Endodermal cell (in vitro differentiated cells): ENCODE measurements around the gene P2RY11. TPM values are rescaled to one million over a fixed set of nuclear protein-coding genes. Genes with fewer than 3 reads are reported as not detected.

Experiments
- DNase-seq: peaks from one replicate; pipeline ENCODE4 v3.0.0-alpha.2; 2017
- H3K27ac ChIP-seq: 2 replicates; pipeline ENCODE4 v1.5.1; 2013; ENCODE audit warnings: mild to moderate bottlenecking, low read depth, low read length, moderate library complexity
- H3K27me3 ChIP-seq: 2 replicates; pipeline ENCODE4 v1.6.1; 2013; ENCODE audit warnings: mild to moderate bottlenecking, low read length, moderate library complexity; ENCODE audit not compliant: insufficient read depth, control insufficient read depth, poor library complexity, severe bottlenecking
- H3K36me3 ChIP-seq: 2 replicates; pipeline ENCODE4 v1.7.0; 2013; ENCODE audit warnings: mild to moderate bottlenecking, low read length, moderate library complexity; ENCODE audit not compliant: control insufficient read depth, insufficient read depth
- H3K4me1 ChIP-seq: one replicate; pipeline ENCODE4 v1.7.0; 2013; ENCODE audit warnings: low read length; ENCODE audit not compliant: control insufficient read depth, insufficient read depth
- H3K4me3 ChIP-seq: 2 replicates; pipeline ENCODE4 v1.5.1; 2013; ENCODE audit warnings: mild to moderate bottlenecking, low read length, moderate library complexity
- H3K9ac ChIP-seq: 2 replicates; pipeline ENCODE4 v1.6.1; 2013; ENCODE audit warnings: mild to moderate bottlenecking, low read length, moderate library complexity; ENCODE audit not compliant: poor library complexity, severe bottlenecking; ENCODE audit errors: extremely low read depth
- H3K9me3 ChIP-seq: 2 replicates; pipeline ENCODE4 v1.6.1; 2013; ENCODE audit warnings: mild to moderate bottlenecking, low read length, moderate library complexity; ENCODE audit not compliant: control insufficient read depth
- H3K27ac Mint-ChIP-seq: 2 replicates; pipeline ENCODE4 v1.8.0; 2020; ENCODE audit warnings: mixed read lengths
- H3K27me3 Mint-ChIP-seq: 2 replicates; pipeline ENCODE4 v1.8.0; 2021; ENCODE audit warnings: mild to moderate bottlenecking, mixed read lengths; ENCODE audit not compliant: insufficient read depth
- H3K36me3 Mint-ChIP-seq: 2 replicates; pipeline ENCODE4 v1.8.0; 2020; ENCODE audit warnings: low read depth, mixed read lengths
- H3K4me1 Mint-ChIP-seq: 2 replicates; pipeline ENCODE4 v1.8.0; 2020; ENCODE audit warnings: mixed read lengths
- H3K4me3 Mint-ChIP-seq: 2 replicates; pipeline ENCODE4 v1.8.0; 2020; ENCODE audit warnings: mild to moderate bottlenecking, moderate library complexity, mixed read lengths
- H3K9me3 Mint-ChIP-seq: 2 replicates; pipeline ENCODE4 v1.8.0; 2020; ENCODE audit warnings: mild to moderate bottlenecking, mixed read lengths
- WGBS, 2 experiments: methylation state at CpG; one replicate each; pipeline versions ENCODE4 v1.1.5 to v1.1.7; 2013; ENCODE audit warnings: missing lambda C conversion rate in 2 of 2, mixed read lengths in 1 of 2; ENCODE audit not compliant: insufficient coverage in 1 of 2, insufficient read length in 1 of 2; 5-methylcytosine and 5-hydroxymethylcytosine counted together
- total RNA-seq, 2 donors: library from RNA; stranded (reverse); fragmentation: NEBNext Ultra II Directional in 1 of 2; extraction: Animal tissue kit (Norgen Biotek cat#: 25700) in 1 of 2; gene quantifications; 2 replicates in 1 of 2; 3 replicates in 1 of 2; pipeline ENCODE4 v1.2.1, GENCODE V29; 2021
- TF ChIP-seq, protein P1 (sequence below): fragments of 200-600 bp; sonication (generic); conservative IDR thresholded peaks from 2 replicates; pipeline ENCODE4 v1.5.0; 2021; ENCODE audit warnings: antibody characterized with exemption, mild to moderate bottlenecking

P2RY11 gene
- total RNA-seq, 2 donors from 2014 or later: 9.0 to 14.8 TPM

DNA sequence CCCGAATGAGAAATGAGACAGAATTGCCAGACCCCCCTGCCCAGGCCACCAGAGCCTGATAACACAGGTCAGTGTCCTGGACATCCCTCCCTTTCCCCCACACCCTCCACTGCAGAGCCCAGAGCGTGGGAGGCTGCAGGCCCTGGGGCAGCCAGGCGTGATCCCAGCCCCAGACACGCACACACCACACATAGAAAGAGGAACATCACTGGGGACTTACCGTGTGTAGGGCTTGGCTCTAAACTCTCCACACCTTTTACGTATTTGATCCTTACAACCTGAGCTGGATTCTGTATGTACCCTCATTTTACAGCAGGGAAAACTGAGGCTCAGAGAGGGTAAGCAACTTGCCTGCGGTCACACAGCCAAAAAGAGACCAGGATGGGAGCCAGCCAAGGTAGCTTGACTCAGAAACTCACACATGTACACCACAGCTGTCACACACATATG lies 8.7 kb upstream of the P2RY11 start:
- Histone ChIP-seq H3K9me3 (no peaks in the 10 kb centered on the region), H3K36me3 (peaks cover 7% of the 10 kb centered on the region), H3K4me3 (no peak overlapping the region), H3K4me1 (peaks cover 3% of the 10 kb centered on the region), H3K27ac (no peak overlapping the region), H3K27me3 (no peaks in the 10 kb centered on the region), H3K9ac (no peak overlapping the region)
- DNase-seq: no peak
- Mint-ChIP-seq H3K4me1 (peaks cover 7% of the 10 kb centered on the region), H3K4me3 (no peak overlapping the region), H3K27ac (no peak overlapping the region), H3K36me3 (peaks cover 12% of the 10 kb centered on the region), H3K9me3 (no peaks in the 10 kb centered on the region), H3K27me3 (peaks cover 22% of the 10 kb centered on the region)
- WGBS, 2 experiments: 90 to 93% methylated on average over 4 to 7 of the region's 7 CpGs
- TF ChIP-seq, protein P1, sequence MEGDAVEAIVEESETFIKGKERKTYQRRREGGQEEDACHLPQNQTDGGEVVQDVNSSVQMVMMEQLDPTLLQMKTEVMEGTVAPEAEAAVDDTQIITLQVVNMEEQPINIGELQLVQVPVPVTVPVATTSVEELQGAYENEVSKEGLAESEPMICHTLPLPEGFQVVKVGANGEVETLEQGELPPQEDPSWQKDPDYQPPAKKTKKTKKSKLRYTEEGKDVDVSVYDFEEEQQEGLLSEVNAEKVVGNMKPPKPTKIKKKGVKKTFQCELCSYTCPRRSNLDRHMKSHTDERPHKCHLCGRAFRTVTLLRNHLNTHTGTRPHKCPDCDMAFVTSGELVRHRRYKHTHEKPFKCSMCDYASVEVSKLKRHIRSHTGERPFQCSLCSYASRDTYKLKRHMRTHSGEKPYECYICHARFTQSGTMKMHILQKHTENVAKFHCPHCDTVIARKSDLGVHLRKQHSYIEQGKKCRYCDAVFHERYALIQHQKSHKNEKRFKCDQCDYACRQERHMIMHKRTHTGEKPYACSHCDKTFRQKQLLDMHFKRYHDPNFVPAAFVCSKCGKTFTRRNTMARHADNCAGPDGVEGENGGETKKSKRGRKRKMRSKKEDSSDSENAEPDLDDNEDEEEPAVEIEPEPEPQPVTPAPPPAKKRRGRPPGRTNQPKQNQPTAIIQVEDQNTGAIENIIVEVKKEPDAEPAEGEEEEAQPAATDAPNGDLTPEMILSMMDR: no peak

DNA sequence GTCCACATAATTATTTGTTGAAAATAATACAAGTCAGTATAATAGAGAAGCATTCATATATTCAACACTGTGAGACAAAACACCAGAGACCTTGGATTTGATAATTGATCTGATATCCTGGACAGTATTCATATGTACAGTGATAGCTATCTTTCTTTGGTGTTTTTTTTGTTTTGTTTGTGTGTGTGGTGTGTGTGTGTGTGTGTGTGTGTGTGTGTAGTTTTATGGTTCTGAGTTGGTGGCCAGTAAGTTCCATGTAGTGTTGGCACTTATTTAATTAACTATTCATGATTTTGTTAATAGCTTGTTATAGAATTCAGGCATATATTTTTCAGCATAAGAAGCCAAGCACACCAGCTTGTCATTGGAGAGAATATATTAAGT lies 7.4 kb upstream of the P2RY11 start:
- H3K36me3 ChIP-seq: peaks cover 17% of the 10 kb centered on the region
- Mint-ChIP-seq H3K4me1 (peaks cover 7% of the 10 kb centered on the region), H3K36me3 (peaks cover 23% of the 10 kb centered on the region), H3K27me3 (peaks cover 9% of the 10 kb centered on the region), H3K27ac (no peak overlapping the region), H3K9me3 (no peaks in the 10 kb centered on the region), H3K4me3 (no peak overlapping the region)
- no peaks in the 10 kb centered on the region for H3K27me3 ChIP-seq
- TF ChIP-seq, protein P1: no peak
- no peak overlapping the region for H3K4me3 ChIP-seq
- no peak overlapping the region for H3K27ac ChIP-seq
- no peaks in the 10 kb centered on the region for H3K9me3 ChIP-seq
- no peak overlapping the region for H3K9ac ChIP-seq
- DNase-seq: no peak
- peaks cover 3% of the 10 kb centered on the region for H3K4me1 ChIP-seq

DNA sequence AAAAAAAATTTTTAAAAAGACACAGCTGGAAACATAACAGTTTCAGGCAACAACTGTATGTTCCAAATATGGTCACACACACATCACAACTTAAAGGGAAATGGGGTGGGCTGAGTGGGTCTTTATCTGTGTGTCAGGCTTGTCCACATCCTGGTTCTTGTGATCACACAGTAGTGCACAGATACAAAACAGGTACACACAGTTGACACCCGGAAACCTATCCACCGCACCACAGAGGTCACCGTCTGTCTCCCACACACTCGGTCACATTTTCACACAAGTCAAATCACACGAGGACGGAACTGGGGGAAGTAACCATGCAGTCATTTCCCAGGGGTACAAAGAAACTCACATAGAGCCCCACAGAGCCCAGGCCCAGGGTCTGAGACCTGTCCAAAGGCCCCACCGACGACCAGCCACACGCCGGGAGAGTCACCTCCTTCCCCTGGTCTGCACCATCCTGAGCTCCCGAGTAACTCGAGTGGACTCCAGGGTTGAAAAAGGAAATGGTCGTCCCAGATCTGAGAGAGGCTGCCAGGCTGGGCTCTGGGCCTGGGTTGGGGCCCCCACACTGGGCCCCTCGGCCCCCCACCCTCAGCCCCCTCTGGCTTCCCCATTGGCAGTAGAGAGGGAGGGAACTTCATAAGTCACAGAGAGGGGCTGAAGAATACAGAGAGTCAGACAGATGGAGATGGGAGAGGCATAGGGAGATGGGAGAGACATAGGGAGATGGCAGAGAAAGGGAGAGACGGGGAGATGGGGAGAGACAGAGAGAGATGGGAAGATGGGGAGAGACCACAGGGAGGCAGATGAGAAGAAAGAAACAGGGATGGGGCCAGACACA lies 6.6 kb upstream of the P2RY11 start:
- DNase-seq: no peak
- no peak overlapping the region for H3K27ac Mint-ChIP-seq

More for the DNA sequence above, 6.6 kb upstream of the P2RY11 start:
- 86 to 90% methylated on average over 7 to 15 of the region's 15 CpGs for WGBS, 2 experiments
- Histone ChIP-seq H3K27ac (no peak overlapping the region), H3K9me3 (no peaks in the 10 kb centered on the region), H3K4me3 (no peak overlapping the region), H3K4me1 (peaks cover 3% of the 10 kb centered on the region), H3K36me3 (peaks cover 25% of the 10 kb centered on the region), H3K9ac (no peak overlapping the region), H3K27me3 (no peaks in the 10 kb centered on the region)
- H3K36me3 Mint-ChIP-seq: peaks cover 30% of the 10 kb centered on the region
- peaks cover 6% of the 10 kb centered on the region for H3K27me3 Mint-ChIP-seq
- no peaks in the 10 kb centered on the region for H3K9me3 Mint-ChIP-seq
- H3K4me3 Mint-ChIP-seq: no peak overlapping the region
- H3K4me1 Mint-ChIP-seq: peaks cover 7% of the 10 kb centered on the region
- TF ChIP-seq, protein P1: no peak
